ENCODE results near the gene ANKRD1.
"Not testable (repeated sequence)": the region's sequence is repeated elsewhere in the genome, so short reads cannot be mapped to it uniquely, and the experiment has no call there.

The ANKRD1 gene

GRCh38 chr10:90920986-90921666 lies at the start of gene ANKRD1:
ANKRD1 (minus strand) TSS chr10:90921087; CDS start chr10:90921027, 60 bp downstream.
- no peak for DNase-seq (ENCODE audit: low spot score)

GRCh38 chr10:90969947-90970673 lies 49.2 kb upstream of the ANKRD1 start:
- no peak for DNase-seq (ENCODE audit: low spot score)

- DNase-seq (ENCODE audit: low spot score), result no peak
Observed at GRCh38 chr10:90969121-90969534, 48.2 kb upstream of the ANKRD1 start.

GRCh38 chr10:90968328-90969081 lies 47.6 kb upstream of the ANKRD1 start:
- DNase-seq (ENCODE audit: low spot score), result no peak

- DNase-seq (ENCODE audit: low spot score), result no peak
Observed at GRCh38 chr10:90967865-90968264, 47.0 kb upstream of the ANKRD1 start.

GRCh38 chr10:90966146-90966545 lies 45.3 kb upstream of the ANKRD1 start:
- no peak for DNase-seq (ENCODE audit: low spot score)

- DNase-seq (ENCODE audit: low spot score), result no peak
Observed at GRCh38 chr10:90965720-90966119, 44.8 kb upstream of the ANKRD1 start.

- no peak for DNase-seq (ENCODE audit: low spot score)
Observed at GRCh38 chr10:90964781-90965465, 44.0 kb upstream of the ANKRD1 start.

- no peak for DNase-seq (ENCODE audit: low spot score)
Observed at GRCh38 chr10:90963331-90963730, 42.4 kb upstream of the ANKRD1 start.

- DNase-seq (ENCODE audit: low spot score), result peak; percentile 18
Observed at GRCh38 chr10:90960355-90960814, 39.5 kb upstream of the ANKRD1 start.

GRCh38 chr10:90959826-90960225 lies 38.9 kb upstream of the ANKRD1 start:
- DNase-seq (ENCODE audit: low spot score), result no peak

- DNase-seq (ENCODE audit: low spot score), result no peak
Observed at GRCh38 chr10:90958781-90959180, 37.9 kb upstream of the ANKRD1 start.

- no peak for DNase-seq (ENCODE audit: low spot score)
Observed at GRCh38 chr10:90947030-90947960, 26.4 kb upstream of the ANKRD1 start.

- DNase-seq (ENCODE audit: low spot score), result peak; percentile 42
Observed at GRCh38 chr10:90945491-90946070, 24.7 kb upstream of the ANKRD1 start.

- no peak for DNase-seq (ENCODE audit: low spot score)
Observed at GRCh38 chr10:90944749-90945148, 23.9 kb upstream of the ANKRD1 start.

GRCh38 chr10:90942980-90943379 lies 22.1 kb upstream of the ANKRD1 start:
- not testable (repeated sequence) for DNase-seq (ENCODE audit: low spot score)

GRCh38 chr10:90939648-90940047 lies 18.8 kb upstream of the ANKRD1 start:
- DNase-seq (ENCODE audit: low spot score), result no peak

GRCh38 chr10:90939116-90939515 lies 18.2 kb upstream of the ANKRD1 start:
- DNase-seq (ENCODE audit: low spot score), result no peak

GRCh38 chr10:90937645-90938258 lies 16.9 kb upstream of the ANKRD1 start:
- no peak for DNase-seq (ENCODE audit: low spot score)

- DNase-seq (ENCODE audit: low spot score), result no peak
Observed at GRCh38 chr10:90936276-90936659, 15.4 kb upstream of the ANKRD1 start.
